ENCODE data around the gene UBE3B.

- TF ChIP-seq CTCF (IDR thresholded peaks at IDR 0.05) (no peak), POLR2A (IDR thresholded peaks at IDR 0.05) (no peak)
Observed at GRCh38 chr12:109489016-109489954, 11.9 kb downstream of the UBE3B start.
